Measurements from ENCODE around the gene KIR3DL3.
"Not testable (repeated sequence)": the region's sequence is repeated elsewhere in the genome, so short reads cannot be mapped to it uniquely, and the experiment has no call there.

The KIR3DL3 gene

DNA sequence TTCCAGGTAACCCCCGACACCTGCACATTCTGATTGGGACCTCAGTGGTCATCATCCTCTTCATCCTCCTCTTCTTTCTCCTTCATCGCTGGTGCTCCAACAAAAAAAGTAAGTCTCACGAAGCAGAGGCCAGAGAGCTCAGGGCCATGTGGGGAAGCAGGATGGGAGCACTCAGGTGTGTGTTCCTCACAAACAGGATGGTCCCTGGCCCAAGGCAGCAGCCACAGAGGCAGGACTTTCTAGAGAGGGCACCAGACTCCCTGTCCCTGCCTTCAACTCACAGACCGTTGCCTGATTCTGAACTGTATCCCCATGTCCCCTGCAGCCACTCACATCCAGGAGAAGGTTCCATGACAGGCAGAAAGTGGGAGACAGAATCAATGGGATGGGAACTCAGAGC lies 58.7 kb downstream of the KIR3DL3 start:
- DNase-seq (ENCODE audit: low read depth), result not testable (repeated sequence)

Measured in ELR (cell line).